Inferior parietal cortex (tissue), 1 donor: ENCODE data around the gene RAD52.
"Not testable (repeated sequence)": the region's sequence is repeated elsewhere in the genome, so short reads cannot be mapped to it uniquely, and the experiment has no call there.

Source experiments
- DNase-seq: peaks from one replicate; pipeline ENCODE4 v3.0.0-alpha.2; 2016; ENCODE audit errors: extremely low spot score

The RAD52 gene

GRCh38 chr12:967641-968040, 18.1 kb upstream of the RAD52 start:
- DNase-seq: no peak

GRCh38 chr12:966724-967123, 17.2 kb upstream of the RAD52 start:
- DNase-seq: no peak

- DNase-seq: no peak
Observed at GRCh38 chr12:958588-959123, 9.2 kb upstream of the RAD52 start.

- no peak for DNase-seq
Observed at GRCh38 chr12:955939-956338, 6.4 kb upstream of the RAD52 start.

- no peak for DNase-seq
Observed at GRCh38 chr12:954741-955140, 5.2 kb upstream of the RAD52 start.

GRCh38 chr12:953776-954175, 4.3 kb upstream of the RAD52 start:
- no peak for DNase-seq

GRCh38 chr12:951176-951575, 1.7 kb upstream of the RAD52 start:
- DNase-seq: no peak

GRCh38 chr12:948238-948637, 1.3 kb downstream of the RAD52 start:
- no peak for DNase-seq

GRCh38 chr12:946631-947030, 2.9 kb downstream of the RAD52 start:
- DNase-seq: peak; percentile 24

GRCh38 chr12:946212-946611, 3.3 kb downstream of the RAD52 start:
- no peak for DNase-seq

- DNase-seq: no peak
Observed at GRCh38 chr12:944211-944610, 5.3 kb downstream of the RAD52 start.

- no peak for DNase-seq
Observed at GRCh38 chr12:943051-943450, 6.4 kb downstream of the RAD52 start.

GRCh38 chr12:938810-939209, 10.7 kb downstream of the RAD52 start:
- DNase-seq: no peak

GRCh38 chr12:936377-937345, 12.8 kb downstream of the RAD52 start:
- no peak for DNase-seq

GRCh38 chr12:935891-936290, 13.6 kb downstream of the RAD52 start:
- not testable (repeated sequence) for DNase-seq

- no peak for DNase-seq
Observed at GRCh38 chr12:931591-931990, 17.9 kb downstream of the RAD52 start.

GRCh38 chr12:931060-931459, 18.4 kb downstream of the RAD52 start:
- no peak for DNase-seq

- no peak for DNase-seq
Observed at GRCh38 chr12:926641-927040, 22.9 kb downstream of the RAD52 start.

GRCh38 chr12:922285-922684, 27.2 kb downstream of the RAD52 start:
- DNase-seq: no peak

GRCh38 chr12:920676-921075, 28.8 kb downstream of the RAD52 start:
- DNase-seq: no peak

- DNase-seq: no peak
Observed at GRCh38 chr12:916712-917445, 32.6 kb downstream of the RAD52 start.

- DNase-seq: no peak
Observed at GRCh38 chr12:916240-916639, 33.3 kb downstream of the RAD52 start.

GRCh38 chr12:915090-915489, 34.4 kb downstream of the RAD52 start:
- no peak for DNase-seq
